T-helper 1 cell (primary cell): ENCODE data around the gene IGSF11.
"Not testable (repeated sequence)": the region's sequence is repeated elsewhere in the genome, so short reads cannot be mapped to it uniquely, and the experiment has no call there.

Experiments used
- DNase-seq, 5 donors: peaks; one replicate each; pipeline ENCODE4 v3.0.0-alpha.2; 2012 to 2020

The IGSF11 gene

DNA sequence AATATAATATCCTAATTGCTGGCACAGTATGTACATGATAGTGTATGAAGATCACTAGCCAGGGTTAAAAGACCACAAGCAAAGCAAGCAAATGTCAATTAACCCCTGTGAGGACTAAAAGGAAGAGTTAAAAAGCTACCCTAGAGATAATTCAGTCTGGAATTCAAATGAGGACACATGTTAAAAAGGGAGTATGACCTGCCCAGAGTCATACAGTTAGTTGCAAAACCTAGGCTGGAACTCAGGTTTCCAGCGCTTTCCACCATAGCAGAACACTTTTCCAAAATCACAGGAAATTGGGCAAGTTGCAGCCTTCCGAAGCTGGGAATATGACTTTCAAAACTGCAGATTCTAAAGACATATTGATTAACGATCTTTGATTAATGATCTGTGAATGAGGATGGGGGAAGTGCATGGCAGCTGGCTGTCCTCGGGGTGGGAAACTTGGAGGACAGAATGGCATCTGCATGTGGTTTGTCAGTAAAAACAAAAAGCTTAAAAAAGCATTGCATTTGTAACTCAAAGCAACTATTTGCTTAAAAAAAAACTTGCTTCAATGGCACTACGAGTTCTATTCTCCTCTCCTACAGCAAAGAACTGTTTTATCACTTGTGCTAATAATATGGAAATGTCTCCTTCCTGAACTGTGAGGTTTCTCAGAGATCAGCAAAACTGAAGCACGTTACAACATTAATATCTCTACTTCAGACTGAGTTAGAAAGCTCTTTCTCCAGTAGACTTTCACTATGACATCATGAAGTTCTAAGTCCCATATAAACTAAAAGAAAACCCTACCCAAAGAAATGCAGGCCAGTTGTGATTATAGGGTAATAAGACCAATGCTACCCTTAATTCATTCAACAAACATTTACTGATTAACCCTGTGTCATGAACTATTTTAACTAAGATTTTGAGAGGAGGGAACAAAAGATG lies 46.2 kb downstream of the IGSF11 start:
- DNase-seq: no peak

GRCh38 chr3:118987477-118987876 lies 47.2 kb downstream of the IGSF11 start:
- DNase-seq: no peak

GRCh38 chr3:118986734-118987133 lies 47.9 kb downstream of the IGSF11 start:
- no peak for DNase-seq

DNA sequence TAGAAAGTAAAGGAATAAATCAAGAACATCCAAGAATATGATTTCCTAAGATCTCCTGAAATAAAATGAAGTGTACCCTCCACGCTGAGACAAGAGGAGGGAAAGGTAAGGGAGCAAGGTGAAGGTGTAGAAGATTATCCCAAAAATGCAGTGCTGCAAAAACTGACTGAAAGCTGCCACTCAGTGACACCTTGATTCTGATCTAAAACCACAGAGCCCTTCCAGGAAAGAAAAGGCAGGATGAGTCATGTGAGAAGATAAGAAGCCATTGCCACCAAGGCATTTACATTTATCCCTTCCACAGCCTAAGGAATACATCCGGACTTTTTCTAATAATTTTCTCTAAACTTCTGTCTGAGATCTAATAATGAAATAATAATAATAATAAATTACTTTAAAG lies 49.9 kb downstream of the IGSF11 start:
- DNase-seq: peak in 1 of 5 donors; percentile 13

GRCh38 chr3:118981494-118982134 lies 53.0 kb downstream of the IGSF11 start:
- DNase-seq: no peak

DNA sequence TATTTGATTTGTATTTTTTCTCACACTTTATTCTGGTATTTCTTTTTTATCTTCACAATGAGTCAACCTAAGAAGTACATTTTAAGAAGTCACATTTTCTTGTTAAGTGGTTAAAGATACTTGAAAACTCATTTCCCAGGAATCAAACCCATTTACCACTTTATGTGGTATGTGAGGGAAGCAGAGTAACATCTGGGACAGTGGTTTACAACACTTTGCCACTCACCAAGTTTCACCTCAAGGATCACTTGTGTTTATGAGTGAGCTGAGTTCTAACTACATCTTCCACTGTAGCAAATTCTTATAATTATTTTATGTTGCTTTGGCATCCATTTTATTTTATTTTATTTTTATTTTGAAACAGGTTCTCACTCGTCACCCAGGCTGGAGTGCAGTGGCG lies 53.8 kb downstream of the IGSF11 start:
- DNase-seq: peak in 1 of 5 donors; percentile 42

DNA sequence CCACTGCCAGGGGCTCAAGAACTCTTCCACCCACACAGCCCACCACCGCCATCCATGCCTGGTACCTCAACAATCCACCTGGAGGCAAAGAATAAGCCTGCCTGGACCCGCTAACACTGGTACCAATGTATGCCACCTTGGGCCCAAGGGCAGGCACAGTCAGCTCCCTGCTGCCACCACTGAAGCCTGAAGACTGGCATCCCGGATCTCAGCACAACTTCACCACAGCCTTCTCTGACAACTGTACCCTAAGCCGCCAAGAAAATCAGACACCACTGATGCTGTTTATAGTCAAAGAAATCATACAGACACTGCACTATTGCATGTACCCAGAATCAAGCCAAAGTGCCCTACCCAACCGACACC lies 56.3 kb downstream of the IGSF11 start:
- DNase-seq: no peak

- no peak for DNase-seq
Measured at GRCh38 chr3:118977671-118978392, 56.8 kb downstream of the IGSF11 start.

GRCh38 chr3:118977118-118977517 lies 57.5 kb downstream of the IGSF11 start:
- no peak for DNase-seq

DNA sequence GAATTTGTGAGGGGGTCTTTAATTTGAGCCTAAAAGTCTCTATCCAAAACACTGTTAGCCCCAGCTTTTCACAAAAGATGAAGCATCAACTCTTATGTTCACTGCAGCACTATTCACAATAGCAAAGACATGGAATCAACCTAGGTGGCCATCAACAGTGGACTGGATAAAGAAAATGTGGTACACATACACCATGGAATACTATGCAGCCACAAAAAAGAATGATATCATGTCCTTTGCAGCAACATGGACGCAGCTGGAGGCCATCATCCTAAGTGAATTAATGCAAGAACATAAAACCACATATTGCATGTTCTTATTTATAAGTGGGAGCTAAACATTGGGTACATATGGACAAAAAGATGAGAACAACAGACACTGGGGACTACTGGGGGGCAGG lies 59.2 kb downstream of the IGSF11 start:
- not testable (repeated sequence) for DNase-seq

DNA sequence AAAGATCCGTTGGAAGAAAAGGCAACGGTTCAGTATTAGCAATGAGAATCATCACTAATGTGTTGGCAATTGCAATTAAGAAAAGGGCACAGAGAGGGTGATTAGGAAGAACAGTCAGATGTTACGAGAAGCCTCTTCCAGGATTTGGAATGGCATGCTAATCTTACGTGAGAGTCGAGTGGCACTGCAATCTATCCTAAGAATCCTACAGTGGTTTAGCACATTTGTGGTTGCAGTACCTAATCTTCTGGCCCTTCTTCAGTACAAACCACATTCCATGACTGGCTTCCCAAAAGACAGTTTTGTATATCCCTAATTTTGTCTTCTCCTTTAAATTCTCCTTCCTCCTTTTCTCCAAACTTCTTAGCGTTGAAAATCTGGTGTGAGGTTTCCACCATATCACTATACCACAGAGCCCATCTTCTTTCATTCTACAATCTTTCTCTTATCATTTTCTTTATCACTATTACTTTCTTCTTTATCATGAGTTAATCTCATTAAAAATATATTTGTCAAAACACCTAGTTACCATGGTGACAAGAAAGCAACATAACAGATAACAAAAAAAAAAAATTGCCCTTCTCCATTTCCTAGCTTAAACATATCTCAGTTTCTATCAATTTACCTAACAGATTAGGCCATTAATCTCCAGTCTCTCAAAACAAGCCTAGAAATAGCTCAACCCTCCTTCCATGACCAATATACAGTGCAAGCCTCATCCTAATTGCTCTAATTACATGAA lies 60.1 kb downstream of the IGSF11 start:
- DNase-seq: no peak

- DNase-seq: no peak
Measured at GRCh38 chr3:118973050-118973449, 61.6 kb downstream of the IGSF11 start.

- no peak for DNase-seq
Measured at GRCh38 chr3:118970819-118971218, 63.8 kb downstream of the IGSF11 start.

DNA sequence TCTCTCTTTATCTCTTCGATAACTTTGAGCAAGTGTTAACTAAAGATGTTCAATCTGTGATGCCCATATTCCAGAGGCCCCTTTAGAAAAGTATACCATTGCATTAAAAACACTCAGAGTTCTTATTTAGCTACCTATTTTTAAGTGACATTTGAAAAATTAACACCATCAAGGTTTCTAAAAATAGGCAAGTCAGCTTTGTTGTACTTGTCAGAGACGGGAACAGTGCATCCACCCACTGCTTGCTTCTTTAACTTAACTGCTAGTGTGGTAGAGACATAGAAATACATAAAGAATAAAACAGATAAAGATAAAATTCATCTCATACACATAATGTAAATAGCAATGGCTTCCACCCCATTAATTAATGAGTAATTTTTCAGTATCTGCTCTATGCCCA lies 66.0 kb downstream of the IGSF11 start:
- no peak for DNase-seq

DNA sequence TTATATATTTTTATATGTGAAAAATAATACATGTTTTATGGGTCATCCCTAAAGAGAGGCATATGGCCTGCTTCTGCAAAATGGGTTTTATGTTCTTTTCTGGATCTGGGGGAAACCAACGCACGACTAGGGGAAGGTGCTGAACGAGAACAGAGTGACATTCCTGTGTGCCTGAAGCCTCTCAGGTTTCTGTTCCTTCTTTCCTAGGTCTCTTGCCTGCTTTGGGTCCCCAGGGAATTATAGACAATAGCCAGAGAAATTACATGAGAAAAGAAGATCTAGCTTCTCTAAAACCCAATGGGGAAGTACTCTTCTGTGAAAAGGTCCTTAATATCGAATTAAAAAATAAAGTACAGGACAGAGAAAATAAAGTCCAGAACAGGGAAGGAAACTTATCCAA lies 66.5 kb downstream of the IGSF11 start:
- no peak for DNase-seq

GRCh38 chr3:118966700-118967099 lies 67.9 kb downstream of the IGSF11 start:
- no peak for DNase-seq

- DNase-seq: no peak
Measured at GRCh38 chr3:118963711-118964110, 70.9 kb downstream of the IGSF11 start.

DNA sequence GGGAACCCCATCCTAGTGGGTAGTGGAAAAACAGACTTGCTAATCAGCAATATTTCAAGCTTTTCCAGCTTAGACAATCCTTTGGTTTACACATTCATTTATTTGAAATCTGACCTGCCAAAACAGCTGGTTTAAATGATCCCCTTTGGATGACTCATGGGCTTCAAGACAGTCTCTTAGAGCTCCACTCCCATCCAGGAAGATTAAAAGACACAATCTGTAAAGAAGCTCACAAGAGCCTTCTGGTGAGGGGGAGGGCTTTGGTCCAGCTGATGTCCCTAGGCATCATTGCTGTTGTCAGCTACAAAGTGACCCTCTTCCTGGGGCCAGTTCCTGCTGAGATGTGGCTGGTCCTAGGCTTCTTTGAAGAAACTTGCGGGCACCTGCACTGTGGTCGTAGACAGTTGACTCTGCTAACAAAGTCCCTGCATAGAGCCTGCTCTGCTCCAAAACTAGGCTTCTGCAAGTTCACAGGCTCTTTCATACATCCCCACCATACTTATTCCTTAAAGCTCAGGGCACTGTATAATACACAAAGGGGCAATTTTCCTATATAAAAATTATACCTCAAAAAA lies 73.7 kb downstream of the IGSF11 start:
- DNase-seq: no peak

DNA sequence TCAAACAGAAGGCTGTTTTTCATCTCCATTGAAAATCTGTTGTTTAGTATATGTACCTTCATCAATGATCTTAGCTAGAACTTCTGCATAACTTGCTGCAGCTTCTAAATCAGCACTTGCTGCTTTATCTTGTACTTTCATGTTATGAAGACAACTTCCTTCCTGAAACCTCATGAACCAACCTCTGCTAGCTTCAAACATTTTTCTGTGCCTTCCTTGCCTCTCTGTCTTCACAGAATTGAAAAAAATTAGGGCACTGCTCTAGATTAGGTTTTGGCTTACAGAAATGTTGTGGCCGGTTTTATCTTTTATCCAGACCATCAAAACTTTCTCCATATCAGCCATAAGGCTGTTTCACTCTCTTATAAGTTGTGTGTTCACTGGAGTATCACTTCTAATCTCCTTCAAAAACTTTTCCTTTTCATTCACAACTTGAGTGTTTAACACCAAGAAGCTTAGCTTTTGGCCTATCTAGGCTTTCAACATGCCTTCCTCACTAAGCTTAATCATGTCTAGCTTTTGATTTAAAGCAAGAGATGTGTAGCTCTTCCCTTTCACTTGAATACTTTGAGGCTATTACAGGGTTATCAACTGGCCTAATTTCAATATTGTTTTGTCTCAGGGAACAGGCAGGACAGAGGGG lies 78.6 kb downstream of the IGSF11 start:
- peak in 1 of 5 donors; percentile 55 for DNase-seq

DNA sequence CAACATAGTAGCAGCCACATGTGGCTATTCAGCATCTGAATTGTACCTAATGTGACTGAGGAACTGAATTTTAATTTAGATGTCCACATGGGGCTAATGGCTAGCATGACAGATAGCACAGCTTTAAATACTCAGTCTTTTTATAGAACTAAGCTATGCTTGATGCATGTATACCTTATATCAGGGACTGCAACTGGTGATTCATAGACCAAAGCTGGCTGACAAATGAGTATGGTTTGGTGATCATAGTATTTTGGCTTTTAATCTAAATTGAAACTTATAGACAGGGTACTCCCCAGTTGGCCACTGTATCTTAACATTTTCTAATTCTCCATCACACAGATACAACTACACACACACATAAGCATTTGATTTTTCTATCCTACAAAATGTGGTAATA lies 83.6 kb downstream of the IGSF11 start:
- DNase-seq: no peak

DNA sequence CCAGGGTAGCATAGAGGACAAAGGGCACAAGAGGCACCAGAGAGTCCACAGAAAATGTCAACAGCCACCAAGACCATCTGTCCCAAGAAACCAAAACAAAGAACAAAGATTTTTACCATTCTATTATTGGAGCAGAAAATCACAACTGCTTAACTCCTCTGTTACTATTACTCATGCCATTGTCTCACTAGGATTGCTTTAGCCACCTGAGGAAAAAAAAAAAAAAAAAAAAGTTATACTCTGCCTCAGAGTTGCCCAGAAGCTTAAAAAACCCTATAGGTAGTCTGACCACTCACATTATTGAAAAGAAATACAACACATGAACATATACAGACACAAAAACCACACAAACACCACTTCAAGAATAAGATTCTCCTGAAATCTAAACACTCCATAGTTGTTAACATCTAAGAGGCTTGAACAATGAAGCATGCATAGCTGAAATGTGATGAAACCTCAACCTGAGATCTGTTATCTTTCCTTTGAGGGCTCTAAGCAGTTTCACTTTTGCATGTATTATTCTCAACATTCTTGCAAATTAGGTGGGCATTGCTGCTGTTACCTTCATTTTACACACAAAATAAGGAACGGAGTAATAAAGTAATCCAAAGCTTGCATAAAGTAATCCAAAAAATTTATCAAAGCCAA lies 85.4 kb downstream of the IGSF11 start:
- DNase-seq: peak in 1 of 5 donors; percentile 28
